HG02938 (cell line): ENCODE results near the gene ATP6V1C2.

Experiments
- ATAC-seq: cut with Tn5 transposase; IDR thresholded peaks from one replicate; pipeline ENCODE4 v1.9.1; 2021; ENCODE audit warnings: mild to moderate bottlenecking, moderate library complexity; ENCODE audit not compliant: unreplicated experiment

Gene ATP6V1C2

GRCh38 chr2:10722252-10722825, 909 bp downstream of the ATP6V1C2 start:
- ATAC-seq, result no peak

- no peak for ATAC-seq
Measured at GRCh38 chr2:10732924-10733565, 11.6 kb downstream of the ATP6V1C2 start.

DNA sequence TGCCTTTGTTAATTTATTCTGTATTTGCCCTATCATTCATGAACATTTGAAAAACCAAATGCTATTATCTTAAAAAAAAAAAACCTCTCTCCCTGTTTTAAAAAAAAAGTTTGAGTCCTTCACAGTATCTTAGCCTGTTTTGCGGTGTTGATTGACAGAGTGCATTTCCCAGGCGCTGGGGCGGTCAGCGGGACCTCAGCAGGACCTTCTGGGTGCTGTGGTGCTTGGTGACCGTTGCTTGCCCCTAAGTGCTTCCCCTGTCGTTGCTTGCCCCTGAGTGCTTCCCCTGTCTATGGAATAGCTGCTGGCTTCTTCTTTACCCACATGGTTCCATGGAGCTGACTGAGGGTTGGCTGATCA, 12.1 kb downstream of the ATP6V1C2 start:
- ATAC-seq, result no peak

GRCh38 chr2:10733980-10734379, 12.6 kb downstream of the ATP6V1C2 start:
- ATAC-seq, result no peak

DNA sequence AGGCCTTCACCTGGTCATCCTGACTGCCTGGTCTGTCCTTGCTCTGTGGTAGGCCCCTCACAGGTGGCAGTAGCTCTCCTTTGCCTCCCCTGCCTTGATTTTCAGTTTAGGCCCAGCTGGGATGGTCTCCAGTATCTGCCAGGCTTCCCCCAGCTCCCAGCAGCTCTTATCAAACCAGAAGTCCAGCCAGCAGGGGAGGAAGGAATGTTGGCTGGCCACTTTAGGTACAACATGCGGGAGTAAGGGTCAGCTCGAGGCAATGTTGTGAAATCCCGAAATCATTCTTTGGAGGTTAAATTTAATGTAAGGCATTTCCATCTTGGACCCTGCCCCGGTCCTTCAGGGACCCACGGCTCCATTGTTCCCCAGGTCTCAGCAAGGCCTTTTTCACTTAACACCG, 16.8 kb downstream of the ATP6V1C2 start:
- no peak for ATAC-seq

GRCh38 chr2:10740226-10740625, 18.8 kb downstream of the ATP6V1C2 start:
- no peak for ATAC-seq

DNA sequence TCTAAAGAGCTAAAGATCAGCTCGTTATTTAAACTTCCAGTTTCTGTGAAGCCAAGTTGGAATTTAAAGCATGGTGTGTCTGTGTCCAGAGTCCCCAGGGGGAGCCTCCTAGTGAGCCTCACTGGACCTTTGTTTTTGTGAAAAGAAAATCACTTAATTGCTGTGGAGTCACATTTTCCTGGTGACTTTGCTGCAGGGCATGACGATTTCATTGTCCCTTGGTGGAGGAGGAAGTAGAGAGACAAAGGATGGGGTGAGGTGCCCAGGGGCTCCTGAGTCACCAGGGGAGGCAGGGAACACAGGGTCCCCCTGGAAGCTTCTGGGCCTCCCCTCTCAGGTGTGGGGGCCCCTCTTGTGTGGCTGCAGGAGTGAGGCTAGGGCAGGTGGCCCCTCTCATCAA, 19.7 kb downstream of the ATP6V1C2 start:
- no peak for ATAC-seq

DNA sequence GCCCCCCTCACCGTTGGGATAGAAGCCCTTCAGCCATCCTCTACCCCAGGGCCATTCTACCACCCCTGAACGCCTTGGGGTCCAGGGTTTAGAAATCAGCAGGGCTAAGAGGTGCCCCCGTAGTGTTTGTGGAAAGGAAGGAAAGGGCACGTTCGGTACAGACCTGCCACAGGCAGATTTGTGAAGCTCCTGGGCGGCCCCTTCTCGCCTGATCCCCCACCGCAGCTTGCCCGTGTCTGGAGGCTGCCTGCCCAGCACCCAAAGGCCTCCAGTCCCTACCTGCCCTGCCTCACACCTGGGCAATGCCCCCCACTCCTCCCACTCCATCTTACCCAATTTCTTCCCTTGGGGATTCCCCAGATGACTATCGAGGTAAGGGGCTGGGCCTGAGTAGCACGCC, 21.2 kb downstream of the ATP6V1C2 start:
- no peak for ATAC-seq

DNA sequence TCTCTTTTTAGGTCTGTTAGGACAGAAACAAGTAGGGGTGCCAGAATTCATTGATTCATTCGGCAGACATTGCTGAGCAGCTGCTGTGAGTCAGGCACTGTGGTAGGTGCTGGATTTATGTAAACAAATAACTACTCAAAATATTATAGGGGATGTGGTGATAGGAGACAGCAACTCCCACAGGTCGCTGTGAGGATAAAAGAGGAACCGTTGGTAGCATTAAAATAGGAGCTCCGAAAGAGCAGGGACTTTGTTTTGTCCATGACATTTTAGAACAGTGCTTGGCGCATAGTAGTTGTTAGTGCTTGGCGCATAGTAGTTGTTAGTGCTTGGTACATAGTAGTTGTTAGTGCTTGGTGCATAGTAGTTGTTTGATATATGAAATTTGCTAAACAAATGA, 29.2 kb downstream of the ATP6V1C2 start:
- no peak for ATAC-seq

DNA sequence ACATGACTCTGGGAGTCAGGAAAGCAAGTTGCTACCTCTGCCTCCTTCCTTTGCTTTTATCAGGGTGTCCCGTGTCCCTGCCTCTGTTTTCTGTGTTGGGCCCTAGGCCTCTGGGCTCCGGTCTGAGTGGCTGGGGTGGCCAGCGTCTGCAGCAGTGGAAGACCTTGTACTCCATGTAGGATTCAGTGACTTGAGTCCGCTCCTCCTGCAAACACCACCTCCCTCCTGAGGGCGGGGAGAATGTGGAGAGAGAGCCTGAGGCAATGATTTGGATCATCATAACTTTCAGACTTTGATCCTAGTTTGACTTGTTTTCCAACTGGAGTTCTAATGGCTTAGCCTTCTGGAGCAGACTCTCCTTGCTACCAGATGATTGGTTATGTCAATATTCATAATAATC, 30.8 kb downstream of the ATP6V1C2 start:
- ATAC-seq, result no peak

- ATAC-seq, result no peak
Measured at GRCh38 chr2:10753156-10753555, 31.7 kb downstream of the ATP6V1C2 start.

DNA sequence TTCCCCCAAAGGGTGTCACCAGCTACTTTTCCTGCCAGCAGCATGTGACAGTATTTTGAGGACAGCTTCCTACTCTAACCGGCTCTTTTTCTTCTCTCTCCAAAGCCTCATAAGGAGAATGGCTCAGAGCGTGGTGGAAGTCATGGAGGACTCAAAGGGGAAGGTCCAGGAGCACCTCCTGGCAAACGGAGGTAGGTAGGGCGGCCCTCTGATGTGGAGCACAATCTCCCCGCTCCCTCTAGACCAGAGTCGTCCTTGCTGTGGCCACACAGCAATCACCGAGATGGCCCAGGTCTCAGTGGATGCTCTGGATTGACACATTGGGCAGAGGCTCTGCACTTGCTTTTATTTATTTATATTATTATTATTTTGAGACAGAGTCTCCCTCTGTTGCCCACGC, 32.4 kb downstream of the ATP6V1C2 start:
- no peak for ATAC-seq

DNA sequence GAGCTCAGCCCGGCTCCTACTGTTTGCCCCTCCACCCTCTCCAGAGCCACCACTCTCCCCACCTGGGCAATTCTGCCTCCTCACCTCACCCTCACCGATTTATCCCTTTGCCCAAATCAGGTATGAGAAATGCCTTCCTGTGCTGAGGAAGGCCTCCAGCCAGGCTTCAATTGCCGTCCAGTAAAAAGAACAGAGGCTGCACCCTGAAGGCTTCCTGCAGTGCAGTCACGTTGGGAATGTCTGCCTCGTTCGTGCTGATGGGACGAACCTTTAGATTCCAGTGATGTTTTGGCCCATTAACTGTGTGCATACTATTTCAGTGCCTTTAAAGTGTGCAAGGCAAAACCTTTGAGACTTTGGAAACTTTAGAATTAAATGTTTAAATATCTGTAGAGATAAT, 34.2 kb downstream of the ATP6V1C2 start:
- no peak for ATAC-seq

- ATAC-seq, result no peak
Measured at GRCh38 chr2:10757814-10758286, 36.4 kb downstream of the ATP6V1C2 start.

DNA sequence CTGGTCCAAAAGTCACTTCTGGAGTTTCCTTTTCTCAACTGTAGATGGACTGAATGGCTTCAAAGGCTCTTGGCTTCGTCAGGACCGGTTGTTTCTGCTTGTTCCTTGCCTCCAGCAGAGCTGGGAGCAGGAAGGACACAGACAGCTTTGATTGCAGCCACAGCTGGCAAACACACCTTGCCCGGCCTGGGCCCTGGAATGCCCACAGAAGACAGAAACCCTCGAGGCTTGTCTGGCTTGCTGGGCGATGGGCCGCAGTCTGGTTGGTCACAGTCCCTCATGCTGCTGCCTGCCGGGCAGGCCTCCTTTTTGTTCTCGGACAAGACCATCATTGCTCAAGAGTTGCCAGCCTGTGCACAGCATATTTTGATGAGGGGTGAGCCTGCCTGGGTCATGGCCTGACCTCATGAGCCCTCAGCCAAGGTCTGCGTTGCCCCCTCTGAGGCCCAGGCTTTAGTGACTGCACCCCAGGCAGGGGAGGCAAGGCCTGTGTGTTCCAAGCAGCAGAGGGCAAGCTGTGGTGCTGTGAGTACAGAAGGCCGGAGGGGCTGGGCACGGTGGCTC, 37.8 kb downstream of the ATP6V1C2 start:
- ATAC-seq, result no peak

GRCh38 chr2:10760794-10761504, 39.5 kb downstream of the ATP6V1C2 start:
- no peak for ATAC-seq

GRCh38 chr2:10761591-10761990, 40.2 kb downstream of the ATP6V1C2 start:
- no peak for ATAC-seq

DNA sequence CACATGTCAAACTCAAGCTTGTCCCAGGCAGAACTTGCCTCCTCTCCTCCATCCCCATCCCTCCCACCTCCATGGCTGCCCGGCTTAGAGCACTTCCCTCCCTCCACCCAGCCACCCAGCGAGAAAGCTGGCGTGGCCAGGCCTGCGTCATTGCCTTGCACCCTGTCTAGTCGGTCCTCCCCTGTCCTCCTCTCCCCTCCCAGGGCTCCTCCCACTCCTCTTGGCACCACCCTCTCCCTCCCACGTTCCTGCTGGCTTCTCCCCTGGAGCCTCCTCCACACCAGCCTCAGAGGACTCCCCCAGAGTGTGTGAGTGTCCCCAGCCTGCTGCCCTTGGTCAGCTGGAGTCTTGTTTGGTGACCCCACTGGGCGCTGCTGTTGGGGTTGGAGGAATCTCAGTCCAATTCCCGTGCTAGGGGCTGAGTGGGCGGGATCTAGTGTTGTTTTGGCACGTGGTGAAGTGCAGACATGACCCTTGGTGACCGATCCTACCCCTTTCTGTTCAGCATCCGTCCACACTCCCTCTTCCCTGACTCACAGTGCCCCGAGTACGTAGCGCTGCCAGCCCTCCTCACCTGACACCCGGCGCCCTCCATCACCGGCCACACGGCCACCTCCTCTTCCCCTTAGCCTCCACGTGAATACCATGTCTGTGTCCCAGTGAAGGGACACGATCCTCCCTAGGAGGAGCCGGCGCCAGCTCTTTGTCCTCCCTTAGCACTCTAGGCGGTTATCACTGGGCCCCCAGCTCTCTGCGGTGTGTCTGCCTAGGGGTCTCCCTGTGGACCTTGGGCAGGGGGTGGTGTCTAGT, 41.4 kb downstream of the ATP6V1C2 start:
- ATAC-seq, result no peak

DNA sequence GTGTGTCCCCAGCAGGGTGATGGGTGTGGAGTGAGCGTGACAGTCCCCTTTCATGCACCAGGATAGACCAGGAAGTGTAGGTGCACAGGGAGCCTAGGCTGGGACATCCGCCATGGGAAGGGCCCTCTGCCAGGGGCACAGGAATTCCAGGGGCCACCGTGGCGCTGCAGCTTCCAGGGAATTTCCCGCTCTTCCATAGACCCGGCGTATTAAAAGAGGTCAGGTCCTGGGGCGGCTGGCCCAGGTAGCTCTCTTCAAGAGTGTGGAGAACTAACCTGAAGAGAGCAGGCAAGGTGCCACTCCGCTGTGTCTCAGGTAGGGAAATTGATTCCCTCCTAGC, 42.0 kb downstream of the ATP6V1C2 start:
- no peak for ATAC-seq

GRCh38 chr2:10764096-10764785, 42.8 kb downstream of the ATP6V1C2 start:
- ATAC-seq, result no peak

DNA sequence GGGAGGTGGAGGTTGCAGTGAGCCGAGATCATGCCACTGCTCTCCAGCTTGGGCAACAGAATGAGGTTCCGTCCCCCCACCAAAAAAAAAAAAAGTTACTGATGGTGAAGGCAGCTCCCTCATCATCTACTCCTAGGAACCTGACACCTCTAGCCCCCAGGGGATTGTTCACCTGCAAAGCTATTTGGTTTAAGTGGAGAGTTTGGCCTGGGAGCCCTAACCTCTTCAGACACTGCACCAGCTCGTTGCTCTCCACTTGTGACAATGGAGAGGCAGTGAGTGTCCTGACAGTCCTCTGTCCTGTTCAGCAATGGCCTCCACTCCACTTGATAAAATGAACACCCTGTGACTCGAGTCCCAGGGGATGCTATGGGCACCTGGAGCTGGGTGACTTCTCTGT, 43.5 kb downstream of the ATP6V1C2 start:
- ATAC-seq, result no peak
